CD4-positive, alpha-beta T cell treated with Interleukin-17A for 4 hours (primary cell): Measurements from ENCODE around the gene EHMT1.

Source experiments
- DNase-seq: peaks from one replicate; pipeline ENCODE4 v3.0.0-alpha.2; 2020; ENCODE audit warnings: mixed read lengths

The EHMT1 gene

GRCh38 chr9:137618105-137619067 is at the start of gene EHMT1:
EHMT1 (plus strand) TSS chr9:137619005; CDS start chr9:137619029, 24 bp downstream.
- peak; percentile 91 for DNase-seq

GRCh38 chr9:137569609-137570203 is 49.1 kb upstream of the EHMT1 start:
- no peak for DNase-seq

GRCh38 chr9:137570566-137570965 is 48.2 kb upstream of the EHMT1 start:
- DNase-seq: no peak

DNA sequence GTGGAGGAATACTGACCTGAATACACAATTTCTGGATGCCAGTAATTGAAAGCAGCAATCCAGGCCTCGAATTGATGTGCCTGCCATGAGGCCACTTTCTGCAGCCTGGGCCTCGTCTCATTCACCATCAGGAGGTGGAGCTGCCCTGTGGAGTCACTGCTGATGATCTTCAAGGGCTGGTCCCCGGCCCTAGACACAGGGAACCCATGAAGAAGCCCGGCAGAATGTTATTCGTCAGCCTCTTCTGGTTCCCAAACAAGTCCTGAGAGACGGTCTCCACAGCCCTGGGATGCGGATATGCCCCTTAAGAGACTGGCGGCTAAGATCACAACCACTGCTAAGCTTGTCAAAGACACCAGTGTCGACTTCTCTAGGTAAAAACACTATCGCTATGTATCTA is 44.6 kb upstream of the EHMT1 start:
- DNase-seq: no peak

DNA sequence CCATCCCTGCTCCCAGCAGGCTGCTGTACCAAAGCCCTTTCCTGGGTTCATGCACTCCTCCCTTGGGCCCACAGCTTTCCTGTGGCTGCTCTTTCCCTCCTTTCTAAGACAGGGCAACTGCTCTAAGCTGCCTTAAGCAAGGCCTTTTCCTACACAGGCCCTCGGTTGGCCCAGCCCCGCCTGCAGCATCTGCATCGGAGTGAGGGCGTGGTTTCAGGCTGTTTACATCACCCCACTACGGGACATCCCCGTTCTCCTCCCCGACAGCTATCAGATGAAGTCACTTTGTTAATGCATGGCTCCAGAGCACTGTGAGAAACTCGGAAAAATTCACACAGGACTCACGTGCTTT is 43.5 kb upstream of the EHMT1 start:
- DNase-seq: no peak

- no peak for DNase-seq
Observed at GRCh38 chr9:137575716-137576411, 42.9 kb upstream of the EHMT1 start.

DNA sequence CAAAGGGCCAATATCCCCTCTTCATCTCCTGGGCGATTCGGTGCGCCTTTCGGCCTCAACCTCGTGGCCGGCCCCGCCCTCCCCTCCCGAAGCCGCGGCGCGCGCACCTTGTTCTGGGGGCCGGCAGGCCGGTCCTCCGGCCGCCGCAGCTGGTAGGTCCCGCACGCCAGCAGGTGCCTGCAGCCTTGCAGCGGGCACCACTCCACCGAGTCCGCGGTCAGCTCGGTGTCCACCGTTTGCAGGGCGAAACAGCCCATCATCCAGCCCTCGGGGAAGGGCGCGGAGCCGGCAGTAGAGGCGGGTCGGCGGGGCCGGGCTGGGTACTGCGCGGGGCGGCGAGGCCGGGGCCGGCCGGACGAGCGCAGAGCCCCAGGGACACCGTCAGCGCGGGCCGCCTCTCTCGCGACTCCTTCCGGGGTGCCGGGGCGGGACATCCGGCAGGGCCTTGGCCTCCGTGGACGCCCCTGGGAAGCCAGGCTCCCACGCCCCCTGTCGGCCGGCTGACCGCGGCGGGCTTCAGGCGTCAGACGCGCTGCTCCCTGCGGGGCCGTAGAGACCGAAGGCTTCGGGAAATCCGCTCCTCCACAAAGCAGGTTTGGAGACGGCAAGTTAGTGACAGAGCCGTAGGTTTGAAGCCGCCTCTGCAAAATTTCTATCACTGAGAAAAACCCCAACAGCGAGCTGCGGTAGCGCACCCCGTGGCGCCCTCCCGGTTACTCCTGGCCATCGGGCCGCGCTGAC is 40.1 kb upstream of the EHMT1 start, which contains the start of gene DPH7:
Gene DPH7, minus strand, starts transcription at position 408 of the 741 bp plus-strand sequence. Its CDS starts 148 bp downstream, at position 260.
- DNase-seq: peak; percentile 98

- no peak for DNase-seq
Observed at GRCh38 chr9:137579259-137579604, 39.6 kb upstream of the EHMT1 start.

GRCh38 chr9:137580209-137580953 is 38.4 kb upstream of the EHMT1 start:
- no peak for DNase-seq

DNA sequence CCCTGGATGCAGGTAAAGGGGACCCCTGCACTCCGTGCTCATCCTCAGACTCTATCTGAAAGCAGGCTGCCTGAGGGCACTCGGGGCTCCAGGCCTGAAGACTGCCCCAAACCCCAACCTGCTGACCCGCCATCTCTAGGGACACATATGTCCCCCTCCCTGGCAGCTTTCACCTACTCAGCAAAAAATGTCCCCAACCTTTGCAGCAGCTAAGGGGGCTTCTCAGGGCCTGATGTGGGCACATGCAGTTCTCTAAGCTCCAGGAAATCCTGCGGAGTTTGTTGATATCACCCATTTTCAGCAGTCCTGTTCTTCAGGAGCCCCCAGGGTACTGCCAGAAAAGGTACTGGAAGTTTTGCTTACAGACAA is 37.9 kb upstream of the EHMT1 start:
- DNase-seq: no peak

DNA sequence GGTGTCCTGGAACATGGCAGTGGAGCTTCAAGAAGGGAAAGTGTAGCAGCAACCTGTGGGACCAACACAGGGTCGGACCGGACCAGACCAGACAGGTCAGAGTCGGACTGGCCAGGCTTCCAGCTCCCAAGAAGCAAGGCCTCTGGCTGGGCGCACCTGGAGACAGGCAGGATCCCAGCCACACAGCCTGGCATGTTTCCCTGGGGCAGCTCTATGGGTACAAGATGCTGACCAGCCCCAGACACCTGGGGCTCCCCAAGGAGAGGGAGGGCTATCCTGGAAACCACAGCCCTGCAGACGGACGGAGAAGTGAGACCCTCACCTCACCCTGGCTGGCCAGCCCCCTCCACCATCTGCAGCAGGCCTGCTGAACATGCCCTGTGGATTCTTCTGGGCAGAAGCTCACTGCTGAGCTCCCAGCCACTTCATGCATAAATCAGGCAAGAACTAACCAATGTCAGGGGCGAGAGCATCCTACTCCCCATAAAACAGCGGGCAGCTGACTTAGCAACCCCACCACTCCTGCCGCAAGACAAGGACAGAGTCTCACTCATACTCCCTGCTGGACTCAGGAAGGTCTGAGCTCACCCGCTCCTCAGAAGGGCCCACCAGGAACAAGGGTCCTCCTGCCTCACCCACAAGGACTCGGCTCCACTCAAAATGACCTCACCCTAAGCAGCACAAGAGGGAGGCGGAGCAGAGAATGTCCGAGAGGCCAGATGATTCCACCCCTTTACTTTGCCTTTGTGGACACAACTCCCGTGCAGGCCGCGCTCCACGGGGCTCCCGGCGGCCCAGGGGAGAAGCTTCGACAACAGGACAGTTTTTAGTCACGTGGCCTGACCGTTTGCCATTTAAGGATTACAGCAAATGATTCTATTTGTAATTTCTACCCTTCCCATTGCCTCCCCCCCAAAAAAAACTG is 37.2 kb upstream of the EHMT1 start:
- no peak for DNase-seq

DNA sequence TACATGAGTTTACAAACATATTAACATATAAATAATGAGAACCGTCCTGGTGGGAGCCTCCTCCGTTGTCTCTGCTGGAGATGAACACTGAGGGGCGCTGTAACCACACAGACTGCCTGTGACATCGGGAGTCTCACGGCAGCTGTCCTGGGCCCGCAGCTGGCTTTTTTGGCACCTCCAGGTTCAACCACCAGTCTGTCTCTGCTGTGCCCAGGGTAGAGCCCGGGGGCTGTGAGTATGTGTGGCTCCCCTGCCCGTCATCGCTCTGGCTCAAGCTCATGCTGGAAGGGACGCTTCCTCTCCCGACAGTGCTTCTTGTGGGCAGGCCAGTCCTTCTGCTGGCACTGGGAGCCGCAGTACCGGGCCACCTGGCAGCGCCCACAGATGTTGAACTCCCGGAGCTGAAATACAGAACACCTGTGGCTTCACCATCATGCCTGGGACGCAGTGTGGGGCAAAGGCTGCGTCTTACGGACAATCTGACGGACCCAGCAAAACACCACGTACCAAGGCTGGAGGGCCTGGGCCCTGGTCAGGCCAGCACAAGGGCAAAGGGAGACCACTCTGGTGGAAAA is 36.4 kb upstream of the EHMT1 start:
- DNase-seq: peak; percentile 26

- DNase-seq: no peak
Observed at GRCh38 chr9:137583347-137583746, 35.5 kb upstream of the EHMT1 start.

DNA sequence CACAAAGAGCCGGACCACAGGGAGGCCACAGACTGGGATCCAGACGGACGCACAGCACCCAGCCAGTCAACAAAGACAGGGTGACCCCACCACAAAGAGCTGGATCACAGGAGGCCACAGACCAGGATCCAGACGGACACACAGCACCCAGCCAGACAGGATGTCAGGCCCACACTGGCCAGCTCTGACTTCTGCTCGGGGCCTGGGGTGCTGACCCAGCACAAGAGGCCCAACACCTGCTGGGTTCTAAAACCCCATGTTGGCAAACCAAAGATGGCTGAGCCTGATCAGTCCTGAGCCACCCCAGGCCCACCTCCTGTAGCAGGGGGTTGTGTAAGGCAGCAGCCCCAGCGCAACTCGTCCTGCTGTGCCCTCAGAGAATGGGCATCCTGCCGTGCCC is 34.8 kb upstream of the EHMT1 start:
- DNase-seq: no peak

DNA sequence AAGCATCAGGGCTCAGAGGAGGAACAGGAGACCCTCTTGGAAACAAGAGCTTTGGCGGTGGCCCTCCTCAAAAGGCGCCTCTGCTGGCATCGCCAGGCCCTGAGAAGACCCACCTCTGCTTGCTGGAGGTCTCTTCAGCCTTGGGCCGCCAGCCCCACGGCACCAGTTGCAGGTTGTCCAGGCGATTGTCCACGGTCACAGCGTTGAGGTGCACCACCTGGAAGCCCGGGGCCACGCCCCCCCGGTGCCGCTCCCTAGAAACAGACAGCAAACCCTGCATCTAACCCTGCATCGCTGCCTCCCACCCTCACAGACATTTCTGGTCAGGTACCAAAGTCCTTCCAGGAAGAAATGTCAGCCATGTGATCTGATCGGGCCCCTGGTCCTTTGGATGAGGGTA is 32.0 kb upstream of the EHMT1 start:
- DNase-seq: no peak

GRCh38 chr9:137588311-137588710 is 30.5 kb upstream of the EHMT1 start:
- no peak for DNase-seq

- no peak for DNase-seq
Observed at GRCh38 chr9:137588891-137589290, 29.9 kb upstream of the EHMT1 start.

DNA sequence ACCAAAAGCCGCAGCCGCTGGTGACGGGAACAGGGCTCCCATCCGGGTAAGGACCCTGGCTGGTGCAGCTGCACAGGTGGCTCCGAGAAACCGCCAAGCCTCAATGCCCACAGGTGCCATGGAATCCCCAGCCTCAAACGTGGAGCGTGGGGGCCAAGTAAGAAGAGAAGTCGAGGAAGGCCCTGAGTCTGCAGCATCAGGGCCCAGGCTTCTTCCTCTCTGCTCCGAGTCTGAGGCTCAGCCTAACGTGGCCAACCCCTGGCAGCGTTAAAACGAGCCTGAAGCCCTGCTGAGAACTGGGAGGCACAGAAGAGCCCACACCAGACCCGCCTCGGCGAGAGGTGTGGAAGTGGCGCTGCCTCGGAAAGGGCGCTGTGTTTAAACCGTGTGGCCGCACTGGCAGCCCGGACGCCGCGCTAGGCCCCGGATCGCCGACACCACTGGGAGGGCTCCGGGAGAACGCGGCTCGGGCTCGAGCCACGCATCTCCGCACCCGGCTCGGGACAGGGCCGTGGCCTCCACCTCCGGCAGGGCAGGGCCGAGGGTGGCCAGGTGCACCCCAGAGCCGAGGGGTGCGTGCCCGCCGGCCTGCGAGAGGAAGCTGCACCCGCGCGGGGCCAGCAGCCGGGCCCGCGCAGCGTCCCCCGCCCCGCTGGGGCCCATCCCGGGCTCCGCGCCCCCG is 29.2 kb upstream of the EHMT1 start:
- peak; percentile 7 for DNase-seq

DNA sequence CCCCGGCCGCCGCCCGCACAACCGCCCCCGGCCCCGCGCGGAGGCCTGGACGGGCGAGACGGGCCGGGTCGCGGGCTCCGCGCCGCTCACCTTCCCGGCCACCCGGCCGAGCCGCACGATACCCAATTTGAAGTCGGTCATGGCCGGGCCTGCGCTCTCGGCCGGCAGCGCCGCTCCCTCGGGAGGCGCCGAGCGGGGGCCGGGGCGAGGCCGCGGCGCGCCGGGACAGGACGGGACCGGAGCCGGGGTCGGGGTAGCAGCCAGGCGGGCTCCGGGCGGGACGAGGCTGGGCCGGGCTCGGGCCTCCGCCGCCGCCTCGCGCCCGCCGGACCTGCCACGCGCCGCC is 28.7 kb upstream of the EHMT1 start:
- DNase-seq: no peak
